ENCODE measurements around the gene SSTR4. TPM values are rescaled to one million over a fixed set of nuclear protein-coding genes. Genes with fewer than 3 reads are reported as not detected.
"Not testable (repeated sequence)": the region's sequence is repeated elsewhere in the genome, so short reads cannot be mapped to it uniquely, and the experiment has no call there.

Gene SSTR4
- not detected in 2 replicates for total RNA-seq

- no peaks in the 10 kb centered on the region for H3K9me3 Mint-ChIP-seq
- no peak within 1 kb of the TSS for H3K4me3 Mint-ChIP-seq (ENCODE audit: low read depth)
- no peaks in the 10 kb centered on the region for H3K36me3 Mint-ChIP-seq (ENCODE audit: low read depth)
- intact Hi-C loops (cut with micrococcal nuclease), result no loop called here
- DNase-seq (ENCODE audit: low spot score), result no peak
- peaks cover 11% of the 10 kb centered on the region for H3K27me3 Mint-ChIP-seq (ENCODE audit: low read depth)
- H3K4me1 Mint-ChIP-seq (ENCODE audit: low read depth), result no peaks in the 10 kb centered on the region
- no peak within 1 kb of the TSS for H3K27ac Mint-ChIP-seq
Observed at GRCh38 chr20:23034721-23035671, at the start of gene SSTR4. SSTR4 (plus strand) TSS chr20:23035312; CDS start chr20:23035484, 172 bp downstream.

- no peaks in the 10 kb centered on the region for H3K36me3 Mint-ChIP-seq (ENCODE audit: low read depth)
- H3K4me3 Mint-ChIP-seq (ENCODE audit: low read depth), result no peak overlapping the region
- no peaks in the 10 kb centered on the region for H3K27me3 Mint-ChIP-seq (ENCODE audit: low read depth)
- H3K4me1 Mint-ChIP-seq (ENCODE audit: low read depth), result no peaks in the 10 kb centered on the region
- DNase-seq (ENCODE audit: low spot score), result no peak
- intact Hi-C loops (cut with micrococcal nuclease), result no loop called here
- peaks cover 7% of the 10 kb centered on the region for H3K9me3 Mint-ChIP-seq
- H3K27ac Mint-ChIP-seq, result no peak overlapping the region
Observed at GRCh38 chr20:22986601-22987000, 48.5 kb upstream of the SSTR4 start.

GRCh38 chr20:22991424-22991823, 43.7 kb upstream of the SSTR4 start:
- H3K27me3 Mint-ChIP-seq (ENCODE audit: low read depth); intact Hi-C loops (cut with micrococcal nuclease); H3K4me1 Mint-ChIP-seq (ENCODE audit: low read depth); H3K27ac Mint-ChIP-seq; H3K9me3 Mint-ChIP-seq; DNase-seq (ENCODE audit: low spot score); H3K36me3 Mint-ChIP-seq (ENCODE audit: low read depth); H3K4me3 Mint-ChIP-seq (ENCODE audit: low read depth): not testable (repeated sequence)

- intact Hi-C loops (cut with micrococcal nuclease), result no loop called here
- Mint-ChIP-seq H3K27me3 (ENCODE audit: low read depth) (no peaks in the 10 kb centered on the region), H3K9me3 (no peaks in the 10 kb centered on the region), H3K4me3 (ENCODE audit: low read depth) (no peak overlapping the region), H3K36me3 (ENCODE audit: low read depth) (no peaks in the 10 kb centered on the region), H3K4me1 (ENCODE audit: low read depth) (no peaks in the 10 kb centered on the region), H3K27ac (no peak overlapping the region)
- no peak for DNase-seq (ENCODE audit: low spot score)
Observed at GRCh38 chr20:22993823-22994222, 41.3 kb upstream of the SSTR4 start.

- H3K4me3 Mint-ChIP-seq (ENCODE audit: low read depth), result no peak overlapping the region
- no peak for DNase-seq (ENCODE audit: low spot score)
- intact Hi-C loops (cut with micrococcal nuclease), result no loop called here
- no peaks in the 10 kb centered on the region for H3K36me3 Mint-ChIP-seq (ENCODE audit: low read depth)
- H3K9me3 Mint-ChIP-seq, result no peaks in the 10 kb centered on the region
- H3K4me1 Mint-ChIP-seq (ENCODE audit: low read depth), result no peaks in the 10 kb centered on the region
- no peaks in the 10 kb centered on the region for H3K27me3 Mint-ChIP-seq (ENCODE audit: low read depth)
- H3K27ac Mint-ChIP-seq, result no peak overlapping the region
Observed at GRCh38 chr20:22995923-22996322, 39.2 kb upstream of the SSTR4 start.

- Mint-ChIP-seq H3K36me3 (ENCODE audit: low read depth) (no peaks in the 10 kb centered on the region), H3K27ac (no peak overlapping the region), H3K4me1 (ENCODE audit: low read depth) (no peaks in the 10 kb centered on the region), H3K9me3 (no peaks in the 10 kb centered on the region), H3K27me3 (ENCODE audit: low read depth) (no peaks in the 10 kb centered on the region), H3K4me3 (ENCODE audit: low read depth) (no peak overlapping the region)
- DNase-seq (ENCODE audit: low spot score), result no peak
- intact Hi-C loops (cut with micrococcal nuclease), result no loop called here
Observed at GRCh38 chr20:22998476-22998875, 36.6 kb upstream of the SSTR4 start.

GRCh38 chr20:22999756-23000155, 35.4 kb upstream of the SSTR4 start:
- intact Hi-C loops (cut with micrococcal nuclease), result no loop called here
- Mint-ChIP-seq H3K27ac (no peak overlapping the region), H3K27me3 (ENCODE audit: low read depth) (no peaks in the 10 kb centered on the region), H3K4me3 (ENCODE audit: low read depth) (no peak overlapping the region), H3K9me3 (no peaks in the 10 kb centered on the region), H3K4me1 (ENCODE audit: low read depth) (no peaks in the 10 kb centered on the region), H3K36me3 (ENCODE audit: low read depth) (no peaks in the 10 kb centered on the region)
- no peak for DNase-seq (ENCODE audit: low spot score)

GRCh38 chr20:23000232-23000947, 34.7 kb upstream of the SSTR4 start:
- Mint-ChIP-seq H3K36me3 (ENCODE audit: low read depth) (no peaks in the 10 kb centered on the region), H3K4me1 (ENCODE audit: low read depth) (no peaks in the 10 kb centered on the region), H3K4me3 (ENCODE audit: low read depth) (no peak overlapping the region), H3K27me3 (ENCODE audit: low read depth) (no peaks in the 10 kb centered on the region), H3K9me3 (no peaks in the 10 kb centered on the region), H3K27ac (no peak overlapping the region)
- no peak for DNase-seq (ENCODE audit: low spot score)
- intact Hi-C loops (cut with micrococcal nuclease), result no loop called here

GRCh38 chr20:23002276-23002675, 32.8 kb upstream of the SSTR4 start:
- Mint-ChIP-seq H3K27me3 (ENCODE audit: low read depth) (no peaks in the 10 kb centered on the region), H3K27ac (no peak overlapping the region)

GRCh38 chr20:23003077-23003635, 32.0 kb upstream of the SSTR4 start:
- H3K27me3 Mint-ChIP-seq (ENCODE audit: low read depth), result no peaks in the 10 kb centered on the region
- intact Hi-C loops (cut with micrococcal nuclease), result no loop called here
- H3K9me3 Mint-ChIP-seq, result no peaks in the 10 kb centered on the region
- H3K4me1 Mint-ChIP-seq (ENCODE audit: low read depth), result no peaks in the 10 kb centered on the region
- DNase-seq (ENCODE audit: low spot score), result no peak
- H3K36me3 Mint-ChIP-seq (ENCODE audit: low read depth), result no peaks in the 10 kb centered on the region
- H3K4me3 Mint-ChIP-seq (ENCODE audit: low read depth), result no peak overlapping the region
- no peak overlapping the region for H3K27ac Mint-ChIP-seq

More at GRCh38 chr20:23002276-23002675, 32.8 kb upstream of the SSTR4 start:
- no peak for DNase-seq (ENCODE audit: low spot score)
- intact Hi-C loops (cut with micrococcal nuclease), result no loop called here
- Mint-ChIP-seq H3K4me3 (ENCODE audit: low read depth) (no peak overlapping the region), H3K36me3 (ENCODE audit: low read depth) (no peaks in the 10 kb centered on the region), H3K9me3 (no peaks in the 10 kb centered on the region), H3K4me1 (ENCODE audit: low read depth) (no peaks in the 10 kb centered on the region)

GRCh38 chr20:23003881-23004460, 31.1 kb upstream of the SSTR4 start:
- no peaks in the 10 kb centered on the region for H3K9me3 Mint-ChIP-seq
- no peaks in the 10 kb centered on the region for H3K4me1 Mint-ChIP-seq (ENCODE audit: low read depth)
- intact Hi-C loops (cut with micrococcal nuclease), result no loop called here
- H3K27me3 Mint-ChIP-seq (ENCODE audit: low read depth), result no peaks in the 10 kb centered on the region
- H3K27ac Mint-ChIP-seq, result no peak overlapping the region
- H3K4me3 Mint-ChIP-seq (ENCODE audit: low read depth), result no peak overlapping the region
- no peaks in the 10 kb centered on the region for H3K36me3 Mint-ChIP-seq (ENCODE audit: low read depth)
- no peak for DNase-seq (ENCODE audit: low spot score)

- H3K27ac Mint-ChIP-seq, result no peak overlapping the region
- intact Hi-C loops (cut with micrococcal nuclease), result no loop called here
- no peaks in the 10 kb centered on the region for H3K4me1 Mint-ChIP-seq (ENCODE audit: low read depth)
- no peak for DNase-seq (ENCODE audit: low spot score)
- no peaks in the 10 kb centered on the region for H3K9me3 Mint-ChIP-seq
- no peaks in the 10 kb centered on the region for H3K27me3 Mint-ChIP-seq (ENCODE audit: low read depth)
- H3K4me3 Mint-ChIP-seq (ENCODE audit: low read depth), result no peak overlapping the region
- H3K36me3 Mint-ChIP-seq (ENCODE audit: low read depth), result no peaks in the 10 kb centered on the region
Observed at GRCh38 chr20:23005776-23006175, 29.3 kb upstream of the SSTR4 start.

Measured in activated T-helper 2 cell treated with anti-CD3 and anti-CD28 coated beads, Interferon-gamma antibody, Interleukin-2, Interleukin-4, amounts not matched to agents 10 μg/mL and 5 μg/mL and 100 μg/mL, durations not matched to agents 14 hours and 24 hours and 36 hours (primary cell).